NCI-H1105 treated with DMSO at 0.1 percent for 48 hours (cell line): ENCODE results near the gene DGKI.

Experiments
- DNase-seq: peaks from one replicate; lab custom pipeline; 2025; lab: John Stamatoyannopoulos, UW

Gene DGKI

GRCh38 chr7:137411446-137411845 lies 435.3 kb downstream of the DGKI start:
- no peak for DNase-seq

DNA sequence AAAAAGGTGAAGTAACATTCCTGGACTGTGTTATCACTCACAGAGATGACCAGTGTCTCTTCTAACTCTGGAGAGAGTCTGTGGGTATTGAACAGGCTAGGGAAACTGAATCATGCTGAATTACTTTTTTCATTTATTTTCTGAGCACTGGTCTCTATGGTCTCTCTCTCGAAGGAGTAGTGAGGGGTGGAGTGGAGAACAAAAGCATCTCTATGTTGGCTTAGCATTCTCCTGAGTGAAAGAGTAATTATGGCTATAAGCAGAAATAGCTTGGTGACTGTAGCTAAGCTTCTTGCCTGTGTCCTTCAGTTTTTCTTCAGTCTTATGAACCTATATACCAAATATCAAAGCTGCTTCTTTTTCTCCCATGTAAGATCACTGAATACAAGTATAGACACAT lies 438.6 kb downstream of the DGKI start:
- DNase-seq, result no peak

GRCh38 chr7:137407078-137407477 lies 439.7 kb downstream of the DGKI start:
- peak; percentile 14 for DNase-seq

DNA sequence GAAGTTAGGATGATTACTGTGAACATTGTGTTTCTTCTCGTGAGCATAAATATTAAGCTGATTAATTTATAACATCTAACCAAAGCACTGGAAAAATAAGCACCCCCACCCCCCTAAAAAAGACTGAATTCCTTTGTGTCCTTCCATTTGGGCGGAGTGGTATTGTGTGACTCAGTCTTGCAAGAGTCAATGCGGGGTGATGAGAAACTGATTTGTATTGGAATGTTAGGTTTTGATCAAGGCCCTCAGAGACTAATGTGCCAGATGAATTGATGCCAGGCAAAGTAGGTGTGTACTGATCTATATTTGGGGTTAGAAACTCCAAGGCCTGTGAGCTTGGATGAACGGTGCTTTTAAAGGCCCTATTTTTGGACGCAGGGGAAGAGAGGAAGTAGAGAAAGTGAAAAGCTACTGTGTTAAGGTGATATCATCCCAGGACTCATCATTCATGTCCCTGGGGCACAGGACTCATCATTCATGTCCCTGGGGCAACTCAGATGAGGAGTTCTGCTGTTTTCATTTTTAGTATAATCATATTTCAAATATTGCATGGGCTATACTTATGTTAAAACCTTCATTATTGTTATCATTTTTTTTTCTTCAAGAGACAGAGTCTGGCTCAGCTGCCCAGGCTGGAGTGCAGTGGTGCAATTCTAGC lies 442.0 kb downstream of the DGKI start:
- no peak for DNase-seq

GRCh38 chr7:137403353-137403695 lies 443.4 kb downstream of the DGKI start:
- no peak for DNase-seq

GRCh38 chr7:137402536-137403352 lies 444.0 kb downstream of the DGKI start:
- DNase-seq, result no peak

- DNase-seq, result no peak
These were observed 446.6 kb downstream of the DGKI start for GRCh38 chr7:137399827-137400823.

GRCh38 chr7:137396051-137396450 lies 450.7 kb downstream of the DGKI start:
- no peak for DNase-seq

DNA sequence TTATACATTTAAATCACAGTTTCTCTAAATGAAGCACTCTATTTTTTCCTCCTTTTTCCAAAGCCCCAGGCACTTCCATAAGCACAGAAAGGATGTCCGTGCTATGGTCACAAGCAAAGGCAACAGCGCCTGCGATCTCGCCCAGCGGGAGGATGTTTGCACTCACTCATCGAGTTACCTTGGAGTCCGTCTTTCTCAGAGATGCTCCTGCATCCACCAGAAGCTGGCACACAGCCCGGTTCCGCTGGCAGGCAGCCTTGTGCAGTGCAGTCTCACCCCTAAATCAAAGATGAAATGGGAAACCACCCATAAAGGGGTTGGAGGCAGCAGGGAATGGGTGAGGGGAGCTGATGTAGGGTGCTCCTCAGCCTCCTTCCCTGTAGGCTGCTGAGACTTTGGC lies 451.4 kb downstream of the DGKI start:
- peak; percentile 86 for DNase-seq

DNA sequence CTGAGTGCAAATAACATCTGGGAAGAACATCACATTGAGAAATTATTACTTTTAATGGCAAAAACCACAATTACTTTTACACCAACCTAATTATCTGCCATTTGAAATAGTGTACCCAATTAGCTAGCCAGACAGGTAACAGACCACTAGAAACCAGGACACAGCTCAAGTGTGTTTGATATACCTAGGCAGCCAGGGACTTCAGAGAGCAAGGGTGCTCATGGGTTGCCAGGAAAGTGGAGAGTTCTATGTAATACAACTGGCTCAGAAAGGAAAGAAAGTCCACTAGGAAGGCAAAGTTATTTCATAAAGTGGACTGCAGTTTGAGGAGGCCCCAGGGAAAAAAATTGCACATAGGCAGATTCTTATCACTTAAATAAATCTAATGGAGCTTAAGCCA lies 453.2 kb downstream of the DGKI start:
- no peak for DNase-seq

- DNase-seq, result peak; percentile 86
These were observed 456.7 kb downstream of the DGKI start for GRCh38 chr7:137390076-137390475.

DNA sequence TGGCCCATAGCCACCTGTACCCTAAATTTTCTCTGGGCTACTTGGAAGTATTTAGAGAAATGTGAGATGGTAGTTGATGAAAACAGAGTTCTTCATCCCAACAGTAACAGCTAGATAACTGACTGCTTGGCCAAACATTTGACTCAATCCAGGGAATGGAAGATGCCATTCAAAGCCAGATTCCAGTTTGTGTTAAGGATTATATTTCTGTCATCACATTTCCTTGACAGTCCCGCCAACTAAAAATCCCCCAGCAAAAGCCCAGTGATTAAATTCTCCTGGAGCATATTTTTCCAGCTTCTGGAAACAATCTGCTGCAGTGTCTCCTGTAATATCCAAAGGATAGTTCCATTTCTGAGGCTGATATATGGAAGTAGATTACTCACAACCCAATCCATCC lies 457.9 kb downstream of the DGKI start:
- DNase-seq, result no peak

GRCh38 chr7:137386966-137387365 lies 459.8 kb downstream of the DGKI start:
- DNase-seq, result no peak

DNA sequence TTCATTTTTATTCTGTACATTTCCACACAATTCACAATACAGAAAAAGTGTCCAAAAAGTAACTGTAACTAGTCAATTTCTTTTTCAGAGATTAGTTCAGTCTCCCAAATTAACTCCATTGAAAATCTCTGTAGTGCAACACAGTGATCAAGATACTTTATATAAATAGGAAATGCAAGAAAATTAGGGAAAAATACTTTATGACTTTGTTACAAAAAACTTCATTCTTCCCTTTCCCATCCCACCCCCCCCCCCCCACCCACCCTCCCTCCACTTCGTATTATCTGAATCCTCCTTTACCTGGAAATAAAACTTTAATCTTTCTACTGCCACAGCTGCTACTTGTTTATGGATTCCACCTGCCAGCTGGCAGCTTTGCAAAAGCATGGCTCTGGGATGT lies 465.7 kb downstream of the DGKI start:
- DNase-seq, result no peak

DNA sequence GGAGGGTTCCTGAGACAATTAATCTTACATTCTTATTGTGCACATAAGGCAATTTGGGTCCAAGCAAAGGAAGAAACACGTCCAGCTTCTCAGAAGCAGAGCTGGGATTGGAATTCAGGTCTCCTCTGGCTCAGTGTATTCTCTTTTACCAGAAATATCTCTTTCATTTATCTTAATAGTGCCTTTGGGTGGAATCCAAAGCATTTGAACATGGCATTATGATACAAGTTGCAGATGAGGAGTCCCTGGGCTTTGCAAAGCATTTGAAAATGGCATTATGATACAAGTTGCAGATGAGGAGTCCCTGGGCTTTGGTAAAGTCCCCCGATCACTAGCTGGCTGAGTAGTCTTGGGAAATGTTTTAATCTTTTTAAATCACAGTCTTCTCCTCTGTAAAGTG lies 473.3 kb downstream of the DGKI start:
- no peak for DNase-seq

GRCh38 chr7:137371616-137372015 lies 475.2 kb downstream of the DGKI start:
- no peak for DNase-seq

GRCh38 chr7:137366995-137367394 lies 479.8 kb downstream of the DGKI start:
- DNase-seq, result no peak

- DNase-seq, result no peak
These were observed 483.1 kb downstream of the DGKI start for GRCh38 chr7:137363683-137364082.

GRCh38 chr7:137360087-137360679 lies 486.6 kb downstream of the DGKI start:
- no peak for DNase-seq

- DNase-seq, result peak; percentile 75
These were observed 491.8 kb downstream of the DGKI start for GRCh38 chr7:137354961-137355360.

GRCh38 chr7:137354396-137354795 lies 492.4 kb downstream of the DGKI start:
- DNase-seq, result peak; percentile 93

DNA sequence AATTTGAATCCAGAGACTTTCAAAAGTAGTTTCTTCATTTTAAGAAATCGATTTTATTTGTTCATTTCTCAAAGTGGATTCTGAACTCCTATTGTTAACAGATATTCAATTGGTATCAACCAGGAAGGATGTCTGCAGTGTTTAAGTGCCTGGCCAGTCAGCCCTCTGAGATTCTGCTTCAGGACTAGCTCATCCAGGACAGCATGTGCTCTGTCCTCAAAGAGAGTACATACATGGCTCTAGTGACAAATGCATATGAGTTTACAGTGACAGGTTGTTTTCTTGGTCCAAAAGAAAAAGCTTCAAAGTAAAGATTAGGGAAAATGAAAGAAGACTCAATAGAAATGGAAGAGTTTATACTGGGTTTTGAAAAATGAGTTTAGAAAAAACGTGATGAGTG lies 494.8 kb downstream of the DGKI start:
- DNase-seq, result no peak
